HEK293 (cell line): ENCODE data around the gene VDR.
A peak's percentile ranks its signal among the peaks of the same experiment; 100 is the strongest.

ENCODE experiments used
- GLIS1 ChIP-seq: fragments of 450-650 bp; formaldehyde crosslinking; IDR thresholded peaks from 2 replicates; pipeline ENCODE4 v1.5.1; 2016; ENCODE audit warnings: missing biosample characterization, missing genetic modification characterization
- IKZF3 ChIP-seq: fragments of 450-650 bp; IDR thresholded peaks from 2 replicates; pipeline ENCODE4 v1.5.0; 2018; ENCODE audit warnings: missing biosample characterization, mild to moderate bottlenecking, missing genetic modification characterization, moderate library complexity
- INSM2 ChIP-seq: fragments of 450-650 bp; formaldehyde crosslinking; IDR thresholded peaks from 2 replicates; pipeline ENCODE4 v1.5.1; 2016; ENCODE audit warnings: missing biosample characterization, missing genetic modification characterization
- KLF16 ChIP-seq: fragments of 450-650 bp; formaldehyde crosslinking; IDR thresholded peaks from 2 replicates; pipeline ENCODE4 v1.5.1; 2017; ENCODE audit warnings: missing biosample characterization, missing genetic modification characterization
- KLF9 ChIP-seq: fragments of 450-650 bp; formaldehyde crosslinking; IDR thresholded peaks from 2 replicates; pipeline ENCODE4 v1.5.1; 2016; ENCODE audit warnings: missing biosample characterization, missing genetic modification characterization, low read depth
- SETDB1 ChIP-seq: IDR thresholded peaks from one replicate; pipeline ENCODE4 v1.6.1; 2017; ENCODE audit warnings: mild to moderate bottlenecking, low read length, moderate library complexity, mixed read lengths; ENCODE audit not compliant: insufficient read length
- SP2 ChIP-seq: fragments of 450-650 bp; formaldehyde crosslinking; IDR thresholded peaks from 2 replicates; pipeline ENCODE4 v1.5.1; 2016; ENCODE audit warnings: missing biosample characterization, missing genetic modification characterization
- TRIM28 ChIP-seq: IDR thresholded peaks from 2 replicates; pipeline ENCODE4 v1.6.1; 2011; ENCODE audit warnings: low read length, control low read depth, borderline replicate concordance
- TSHZ1 ChIP-seq: fragments of 450-650 bp; formaldehyde crosslinking; IDR thresholded peaks from 2 replicates; pipeline ENCODE4 v1.5.1; 2016; ENCODE audit warnings: missing biosample characterization, missing genetic modification characterization, borderline replicate concordance
- WT1 ChIP-seq: fragments of 450-650 bp; formaldehyde crosslinking; IDR thresholded peaks from 2 replicates; pipeline ENCODE4 v1.5.1; 2016; ENCODE audit warnings: missing biosample characterization, missing genetic modification characterization
- YY2 ChIP-seq: fragments of 450-650 bp; formaldehyde crosslinking; IDR thresholded peaks from 2 replicates; pipeline ENCODE4 v1.5.1; 2016; ENCODE audit warnings: missing biosample characterization, missing genetic modification characterization
- ZBTB10 ChIP-seq: fragments of 450-650 bp; formaldehyde crosslinking; IDR thresholded peaks from 2 replicates; pipeline ENCODE4 v1.5.1; 2016; ENCODE audit warnings: missing biosample characterization, missing genetic modification characterization
- ZBTB11 ChIP-seq: fragments of 450-650 bp; formaldehyde crosslinking; conservative IDR thresholded peaks from 2 replicates; pipeline ENCODE4 v1.5.1; 2016; ENCODE audit warnings: low read depth, missing biosample characterization, missing genetic modification characterization
- ZBTB17 ChIP-seq: fragments of 450-650 bp; formaldehyde crosslinking; IDR thresholded peaks from 2 replicates; pipeline ENCODE4 v1.5.1; 2016; ENCODE audit warnings: missing biosample characterization, missing genetic modification characterization
- ZBTB26 ChIP-seq: fragments of 450-650 bp; formaldehyde crosslinking; optimal IDR thresholded peaks from 2 replicates; pipeline ENCODE3; 2016; ENCODE audit warnings: missing biosample characterization, mild to moderate bottlenecking, missing genetic modification characterization
- ZBTB48 ChIP-seq: fragments of 450-650 bp; formaldehyde crosslinking; IDR thresholded peaks from 2 replicates; pipeline ENCODE4 v1.5.1; 2016; ENCODE audit warnings: missing biosample characterization, missing genetic modification characterization
- ZBTB8A ChIP-seq: fragments of 450-650 bp; formaldehyde crosslinking; IDR thresholded peaks from 2 replicates; pipeline ENCODE4 v1.5.1; 2016; ENCODE audit warnings: missing biosample characterization, missing genetic modification characterization
- ZFHX2 ChIP-seq: fragments of 450-650 bp; formaldehyde crosslinking; conservative IDR thresholded peaks from 2 replicates; pipeline ENCODE4 v1.5.1; 2016; ENCODE audit warnings: missing biosample characterization, missing genetic modification characterization
- ZFP3 ChIP-seq: fragments of 450-650 bp; formaldehyde crosslinking; IDR thresholded peaks from 2 replicates; pipeline ENCODE4 v1.5.1; 2016; ENCODE audit warnings: low read depth, missing biosample characterization, missing genetic modification characterization
- ZNF24 ChIP-seq: fragments of 450-650 bp; formaldehyde crosslinking; IDR thresholded peaks from 2 replicates; pipeline ENCODE4 v1.5.1; 2016; ENCODE audit warnings: missing biosample characterization, missing genetic modification characterization
- ZNF324 ChIP-seq: fragments of 450-650 bp; formaldehyde crosslinking; IDR thresholded peaks from 2 replicates; pipeline ENCODE4 v1.5.1; 2016; ENCODE audit warnings: missing biosample characterization, missing genetic modification characterization
- ZNF394 ChIP-seq: fragments of 450-650 bp; formaldehyde crosslinking; IDR thresholded peaks from 2 replicates; pipeline ENCODE4 v1.5.1; 2016; ENCODE audit warnings: missing biosample characterization, missing genetic modification characterization, mild to moderate bottlenecking, moderate library complexity, borderline replicate concordance
- ZNF501 ChIP-seq: fragments of 450-650 bp; formaldehyde crosslinking; IDR thresholded peaks from 2 replicates; pipeline ENCODE4 v1.5.1; 2016; ENCODE audit warnings: missing biosample characterization, missing genetic modification characterization
- ZNF544 ChIP-seq: fragments of 450-650 bp; formaldehyde crosslinking; IDR thresholded peaks from 2 replicates; pipeline ENCODE4 v1.5.0; 2017; ENCODE audit warnings: missing biosample characterization, missing genetic modification characterization
- ZNF561 ChIP-seq: fragments of 450-650 bp; IDR thresholded peaks from 2 replicates; pipeline ENCODE4 v1.5.1; 2018; ENCODE audit warnings: missing biosample characterization, missing genetic modification characterization, borderline replicate concordance
- ZNF624 ChIP-seq: fragments of 450-650 bp; formaldehyde crosslinking; IDR thresholded peaks from 2 replicates; pipeline ENCODE4 v1.5.1; 2017; ENCODE audit warnings: missing biosample characterization, missing genetic modification characterization
- ZNF629 ChIP-seq: fragments of 450-650 bp; formaldehyde crosslinking; IDR thresholded peaks from 2 replicates; pipeline ENCODE4 v1.5.1; 2017; ENCODE audit warnings: missing biosample characterization, missing genetic modification characterization
- ZNF785 ChIP-seq: fragments of 450-650 bp; formaldehyde crosslinking; IDR thresholded peaks from 2 replicates; pipeline ENCODE4 v1.5.1; 2016; ENCODE audit warnings: missing biosample characterization, missing genetic modification characterization

VDR gene

GRCh38 chr12:47812797-47813510 is 91.8 kb downstream of the VDR start (continued):
- TF ChIP-seq ZNF624 (tag by site-specific recombination) (no peak), ZNF394 (tag by site-specific recombination) (peak; percentile 85), TRIM28 (0 out of 2 replicates have a peak, but pooled peaks have one; percentile 24), ZFP3 (no peak), ZBTB17 (peak; percentile 34; the same call in 1 of the 2 replicates), SETDB1 (no peak), ZNF629 (tag by site-specific recombination) (0 out of 2 replicates have a peak, but pooled peaks have one; percentile 35), ZNF785 (tag by site-specific recombination) (no peak), ZBTB8A (tag by site-specific recombination) (peak; percentile 52; the same call in 1 of the 2 replicates), TSHZ1 (tag by site-specific recombination) (no peak; the same call in 1 of the 2 replicates), ZBTB10 (tag by site-specific recombination) (peak; percentile 54; the same call in 1 of the 2 replicates), KLF9 (tag by site-specific recombination) (peak; percentile 68; the same call in 1 of the 2 replicates), ZBTB48 (tag by site-specific recombination) (no peak), ZBTB26 (tag by site-specific recombination) (peak; percentile 44), ZNF24 (tag by site-specific recombination) (peak; percentile 56; the same call in 1 of the 2 replicates), ZNF561 (tag by site-specific recombination) (peak; percentile 47; the same call in 1 of the 2 replicates), YY2 (tag by site-specific recombination) (no peak), ZFHX2 (peak; percentile 92), GLIS1 (tag by site-specific recombination) (peak; percentile 98), SP2 (peak; percentile 74), ZNF324 (tag by site-specific recombination) (0 out of 2 replicates have a peak, but pooled peaks have one; percentile 25), WT1 (tag by site-specific recombination) (peak; percentile 61), ZBTB11 (peak; percentile 50; the same call in 1 of the 2 replicates), ZNF544 (tag by site-specific recombination) (no peak), KLF16 (peak; percentile 84), IKZF3 (tag by site-specific recombination) (peak; percentile 61), INSM2 (tag by site-specific recombination) (peak; percentile 40; the same call in 1 of the 2 replicates), ZNF501 (tag by site-specific recombination) (no peak)
